ENCODE measurements around the gene MINDY4. TPM values are rescaled to one million over a fixed set of nuclear protein-coding genes. Genes with fewer than 3 reads are reported as not detected.
"Not testable (repeated sequence)": the region's sequence is repeated elsewhere in the genome, so short reads cannot be mapped to it uniquely, and the experiment has no call there.

MINDY4 gene
- total RNA-seq, 2 experiments from 2014 or later, result 1.2 to 1.4 TPM

- Mint-ChIP-seq H3K36me3 (ENCODE audit: low read depth) (no peaks in the 10 kb centered on the region), H3K9me3 (no peaks in the 10 kb centered on the region), H3K27me3 (ENCODE audit: low read depth) (no peaks in the 10 kb centered on the region), H3K27ac (no peak overlapping the region), H3K4me1 (ENCODE audit: low read depth) (no peaks in the 10 kb centered on the region), H3K4me3 (no peak overlapping the region)
- CTCF ChIA-PET, result no interaction called here
- no peak for DNase-seq
- intact Hi-C loops (cut with micrococcal nuclease), result no loop called here
These were observed 44.2 kb downstream of the MINDY4 start for GRCh38 chr7:30815388-30815854.

GRCh38 chr7:30815951-30816644, 44.9 kb downstream of the MINDY4 start:
- Mint-ChIP-seq H3K36me3 (ENCODE audit: low read depth) (no peaks in the 10 kb centered on the region), H3K27ac (no peak overlapping the region), H3K9me3 (no peaks in the 10 kb centered on the region), H3K4me3 (no peak overlapping the region), H3K27me3 (ENCODE audit: low read depth) (no peaks in the 10 kb centered on the region), H3K4me1 (ENCODE audit: low read depth) (no peaks in the 10 kb centered on the region)
- DNase-seq, result no peak
- intact Hi-C loops (cut with micrococcal nuclease), result no loop called here
- CTCF ChIA-PET, result no interaction called here

GRCh38 chr7:30816645-30817370, 45.6 kb downstream of the MINDY4 start:
- intact Hi-C loops (cut with micrococcal nuclease), result no loop called here
- H3K4me1 Mint-ChIP-seq (ENCODE audit: low read depth), result no peaks in the 10 kb centered on the region
- no peak overlapping the region for H3K27ac Mint-ChIP-seq
- CTCF ChIA-PET, result interaction anchor here (0.7 kb wide), 1 partner anchor 36 kb away, joined by 4 read pairs; no protein-coding TSS in a partner anchor
- no peaks in the 10 kb centered on the region for H3K27me3 Mint-ChIP-seq (ENCODE audit: low read depth)
- no peaks in the 10 kb centered on the region for H3K9me3 Mint-ChIP-seq
- no peaks in the 10 kb centered on the region for H3K36me3 Mint-ChIP-seq (ENCODE audit: low read depth)
- H3K4me3 Mint-ChIP-seq, result no peak overlapping the region
- DNase-seq, result no peak

GRCh38 chr7:30817371-30817767, 46.2 kb downstream of the MINDY4 start:
- no peak overlapping the region for H3K27ac Mint-ChIP-seq
- CTCF ChIA-PET, result interaction anchor here (0.7 kb wide), 1 partner anchor 36 kb away, joined by 4 read pairs; no protein-coding TSS in a partner anchor
- no peaks in the 10 kb centered on the region for H3K9me3 Mint-ChIP-seq
- no peaks in the 10 kb centered on the region for H3K36me3 Mint-ChIP-seq (ENCODE audit: low read depth)
- no peak for DNase-seq
- H3K4me3 Mint-ChIP-seq, result no peak overlapping the region
- intact Hi-C loops (cut with micrococcal nuclease), result no loop called here
- H3K4me1 Mint-ChIP-seq (ENCODE audit: low read depth), result no peaks in the 10 kb centered on the region
- H3K27me3 Mint-ChIP-seq (ENCODE audit: low read depth), result no peaks in the 10 kb centered on the region

- Mint-ChIP-seq H3K4me3 (no peak overlapping the region), H3K9me3 (peaks cover 3% of the 10 kb centered on the region), H3K36me3 (ENCODE audit: low read depth) (peaks cover 1% of the 10 kb centered on the region), H3K27me3 (ENCODE audit: low read depth) (no peaks in the 10 kb centered on the region), H3K4me1 (ENCODE audit: low read depth) (peaks cover 13% of the 10 kb centered on the region), H3K27ac (no peak overlapping the region)
- DNase-seq, result no peak
- intact Hi-C loops (cut with micrococcal nuclease), result no loop called here
- CTCF ChIA-PET, result no interaction called here
These were observed 53.9 kb downstream of the MINDY4 start for GRCh38 chr7:30824821-30825720.

- CTCF ChIA-PET, result interaction anchor here (0.6 kb wide), 1 partner anchor 1653 kb away, joined by 3 read pairs; no protein-coding TSS in a partner anchor
- DNase-seq, result no peak
- Mint-ChIP-seq H3K4me3 (no peak overlapping the region), H3K27ac (no peak overlapping the region), H3K9me3 (peaks cover 11% of the 10 kb centered on the region), H3K36me3 (ENCODE audit: low read depth) (peaks cover 7% of the 10 kb centered on the region), H3K4me1 (ENCODE audit: low read depth) (peaks cover 13% of the 10 kb centered on the region), H3K27me3 (ENCODE audit: low read depth) (no peaks in the 10 kb centered on the region)
- intact Hi-C loops (cut with micrococcal nuclease), result no loop called here
These were observed 55.0 kb downstream of the MINDY4 start for GRCh38 chr7:30826181-30826580.

GRCh38 chr7:30828591-30828990, 57.4 kb downstream of the MINDY4 start:
- peaks cover 21% of the 10 kb centered on the region for H3K9me3 Mint-ChIP-seq
- CTCF ChIA-PET, result interaction anchor here (0.6 to 0.9 kb wide), 3 partner anchors 10 to 365 kb away, joined by 3 to 6 read pairs (median 5); no protein-coding TSS in a partner anchor
- intact Hi-C loops (cut with micrococcal nuclease), result no loop called here

GRCh38 chr7:30829471-30829870, 58.3 kb downstream of the MINDY4 start:
- DNase-seq, result no peak
- Mint-ChIP-seq H3K36me3 (ENCODE audit: low read depth) (peaks cover 21% of the 10 kb centered on the region), H3K27ac (no peak overlapping the region), H3K4me1 (ENCODE audit: low read depth) (peaks cover 13% of the 10 kb centered on the region), H3K9me3 (peaks cover 28% of the 10 kb centered on the region), H3K4me3 (no peak overlapping the region), H3K27me3 (ENCODE audit: low read depth) (no peaks in the 10 kb centered on the region)
- CTCF ChIA-PET, result no interaction called here
- intact Hi-C loops (cut with micrococcal nuclease), result no loop called here

More at GRCh38 chr7:30828591-30828990, 57.4 kb downstream of the MINDY4 start:
- Mint-ChIP-seq H3K36me3 (ENCODE audit: low read depth) (peaks cover 21% of the 10 kb centered on the region), H3K4me3 (no peak overlapping the region), H3K27ac (no peak overlapping the region), H3K4me1 (ENCODE audit: low read depth) (peaks cover 13% of the 10 kb centered on the region), H3K27me3 (ENCODE audit: low read depth) (no peaks in the 10 kb centered on the region)
- no peak for DNase-seq

GRCh38 chr7:30831227-30831626, 60.0 kb downstream of the MINDY4 start:
- H3K27ac Mint-ChIP-seq, result no peak overlapping the region
- CTCF ChIA-PET, result no interaction called here

GRCh38 chr7:30831936-30832335, 60.7 kb downstream of the MINDY4 start:
- CTCF ChIA-PET, result no interaction called here
- Mint-ChIP-seq H3K4me1 (ENCODE audit: low read depth) (peaks cover 13% of the 10 kb centered on the region), H3K9me3 (peaks cover 35% of the 10 kb centered on the region), H3K36me3 (ENCODE audit: low read depth) (peaks cover 26% of the 10 kb centered on the region), H3K27ac (no peak overlapping the region), H3K27me3 (ENCODE audit: low read depth) (no peaks in the 10 kb centered on the region), H3K4me3 (no peak overlapping the region)
- no peak for DNase-seq
- intact Hi-C loops (cut with micrococcal nuclease), result no loop called here

More at GRCh38 chr7:30831227-30831626, 60.0 kb downstream of the MINDY4 start:
- intact Hi-C loops (cut with micrococcal nuclease), result no loop called here
- Mint-ChIP-seq H3K4me3 (no peak overlapping the region), H3K4me1 (ENCODE audit: low read depth) (peaks cover 13% of the 10 kb centered on the region), H3K27me3 (ENCODE audit: low read depth) (no peaks in the 10 kb centered on the region), H3K9me3 (peaks cover 35% of the 10 kb centered on the region), H3K36me3 (ENCODE audit: low read depth) (peaks cover 26% of the 10 kb centered on the region)
- no peak for DNase-seq

GRCh38 chr7:30834017-30834674, 62.9 kb downstream of the MINDY4 start:
- DNase-seq; H3K4me3 Mint-ChIP-seq; H3K27me3 Mint-ChIP-seq (ENCODE audit: low read depth); H3K4me1 Mint-ChIP-seq (ENCODE audit: low read depth); intact Hi-C loops (cut with micrococcal nuclease); H3K27ac Mint-ChIP-seq: not testable (repeated sequence)
- peaks cover 26% of the 10 kb centered on the region for H3K36me3 Mint-ChIP-seq (ENCODE audit: low read depth)
- CTCF ChIA-PET, result interaction anchor here (1.2 kb wide), 1 partner anchor 95 kb away, joined by 3 read pairs; no protein-coding TSS in a partner anchor
- H3K9me3 Mint-ChIP-seq, result peaks cover 35% of the 10 kb centered on the region

All from activated naive CD4-positive, alpha-beta T cell treated with anti-CD3 and anti-CD28 coated beads for 36 hours (primary cell).